Activated CD4-positive, alpha-beta T cell treated with anti-CD3 and anti-CD28 coated beads, Interleukin-2, amount 50 U/mL, for 16 hours (primary cell): ENCODE data around the gene PANX2.

Source experiments
- DNase-seq: peaks from one replicate; pipeline ENCODE4 v3.0.0-alpha.2; 2020

PANX2 gene

DNA sequence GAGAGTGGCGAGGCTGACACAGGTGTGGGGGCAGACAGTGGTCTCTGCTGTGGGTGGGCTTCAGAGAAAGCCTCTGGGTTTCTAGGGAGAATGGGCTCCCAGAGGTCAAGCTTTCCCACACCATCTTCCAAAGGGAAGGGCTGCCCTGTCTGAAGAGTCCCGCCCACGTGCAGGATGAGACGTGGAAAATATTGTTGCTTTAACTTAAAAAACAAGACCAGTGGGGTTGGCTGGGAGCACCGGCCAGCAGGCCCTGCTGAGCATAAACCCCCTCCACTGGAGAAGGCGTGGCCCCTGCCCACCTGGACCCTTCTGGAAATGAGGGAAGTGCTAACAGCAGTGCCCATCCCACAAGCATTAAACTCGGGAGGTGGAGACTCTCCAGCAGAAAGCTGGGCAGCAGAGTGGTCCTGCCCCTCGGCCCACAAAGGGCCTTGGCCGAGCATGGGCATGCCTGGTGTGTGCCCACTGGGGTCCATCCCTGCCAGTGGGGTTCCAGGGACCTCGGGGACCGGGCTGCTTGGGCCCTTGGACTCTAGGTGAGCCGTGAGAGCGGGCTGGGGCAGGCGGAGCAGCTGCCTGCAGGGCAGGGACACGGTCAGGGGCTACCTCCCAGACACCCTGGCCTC, 45.6 kb downstream of the PANX2 start:
- no peak for DNase-seq

DNA sequence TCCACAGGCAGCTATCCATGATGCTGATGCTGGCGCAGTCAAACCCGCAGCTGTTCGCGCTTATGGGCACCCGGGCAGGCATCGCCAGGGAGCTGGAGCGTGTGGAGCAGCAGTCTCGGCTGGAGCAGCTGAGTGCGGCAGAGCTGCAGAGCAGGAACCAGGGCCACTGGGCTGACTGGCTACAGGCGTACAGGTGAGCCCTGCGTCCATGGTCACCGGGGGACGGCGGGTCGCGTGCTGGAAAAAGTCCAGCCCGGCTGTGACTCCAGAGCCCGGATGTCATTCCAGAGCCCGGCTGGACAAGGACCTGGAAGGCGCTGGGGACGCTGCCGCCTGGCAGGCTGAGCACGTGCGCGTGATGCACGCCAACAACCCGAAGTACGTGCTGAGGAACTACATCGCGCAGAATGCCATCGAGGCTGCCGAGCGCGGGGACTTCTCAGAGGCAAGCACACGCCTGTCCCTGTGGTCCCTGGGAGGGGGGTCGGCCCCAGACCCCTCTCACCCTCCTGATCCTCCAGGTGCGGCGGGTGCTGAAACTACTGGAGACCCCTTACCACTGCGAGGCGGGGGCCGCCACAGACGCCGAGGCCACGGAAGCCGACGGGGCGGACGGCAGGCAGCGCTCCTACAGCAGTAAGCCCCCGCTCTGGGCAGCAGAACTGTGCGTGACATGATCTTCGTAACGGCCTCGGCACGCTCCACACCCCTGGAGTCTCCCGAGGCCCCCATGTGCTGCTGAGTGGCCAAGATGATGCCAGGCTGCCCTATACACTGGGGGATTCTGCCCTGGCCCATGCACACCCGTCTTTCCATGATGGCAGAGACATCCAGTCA, 46.4 kb downstream of the PANX2 start:
- DNase-seq: no peak

DNA sequence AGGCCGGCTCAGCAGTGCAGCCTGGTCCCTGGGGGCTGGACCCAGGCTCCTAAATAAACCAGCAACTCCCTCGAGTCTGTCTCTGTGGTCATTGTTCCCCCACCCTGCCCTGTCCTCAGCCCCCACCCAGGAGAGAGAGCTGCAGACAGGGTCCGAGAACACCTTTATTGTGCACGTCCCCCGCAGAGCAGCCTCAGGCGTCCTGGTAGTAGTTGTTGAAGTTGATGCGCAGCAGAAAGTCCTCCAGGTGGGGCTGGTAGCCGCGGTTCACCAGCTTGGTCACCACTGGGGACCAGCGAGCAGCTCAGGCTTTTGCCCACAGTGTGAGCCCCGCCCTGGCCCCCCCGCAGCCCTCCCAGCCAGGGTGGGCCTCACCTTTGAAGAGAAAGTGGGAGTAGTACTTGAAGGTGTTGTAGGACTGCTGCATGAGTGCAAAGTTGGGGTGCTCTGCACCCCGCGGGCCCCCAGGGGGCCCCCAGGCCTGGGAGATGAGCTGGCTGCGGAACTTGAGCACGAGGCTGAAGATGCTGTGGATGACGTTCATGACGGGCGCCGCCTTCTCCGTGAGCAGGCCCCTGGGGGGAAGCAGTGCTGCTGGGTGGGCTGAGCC, 47.1 kb downstream of the PANX2 start:
- DNase-seq: no peak

DNA sequence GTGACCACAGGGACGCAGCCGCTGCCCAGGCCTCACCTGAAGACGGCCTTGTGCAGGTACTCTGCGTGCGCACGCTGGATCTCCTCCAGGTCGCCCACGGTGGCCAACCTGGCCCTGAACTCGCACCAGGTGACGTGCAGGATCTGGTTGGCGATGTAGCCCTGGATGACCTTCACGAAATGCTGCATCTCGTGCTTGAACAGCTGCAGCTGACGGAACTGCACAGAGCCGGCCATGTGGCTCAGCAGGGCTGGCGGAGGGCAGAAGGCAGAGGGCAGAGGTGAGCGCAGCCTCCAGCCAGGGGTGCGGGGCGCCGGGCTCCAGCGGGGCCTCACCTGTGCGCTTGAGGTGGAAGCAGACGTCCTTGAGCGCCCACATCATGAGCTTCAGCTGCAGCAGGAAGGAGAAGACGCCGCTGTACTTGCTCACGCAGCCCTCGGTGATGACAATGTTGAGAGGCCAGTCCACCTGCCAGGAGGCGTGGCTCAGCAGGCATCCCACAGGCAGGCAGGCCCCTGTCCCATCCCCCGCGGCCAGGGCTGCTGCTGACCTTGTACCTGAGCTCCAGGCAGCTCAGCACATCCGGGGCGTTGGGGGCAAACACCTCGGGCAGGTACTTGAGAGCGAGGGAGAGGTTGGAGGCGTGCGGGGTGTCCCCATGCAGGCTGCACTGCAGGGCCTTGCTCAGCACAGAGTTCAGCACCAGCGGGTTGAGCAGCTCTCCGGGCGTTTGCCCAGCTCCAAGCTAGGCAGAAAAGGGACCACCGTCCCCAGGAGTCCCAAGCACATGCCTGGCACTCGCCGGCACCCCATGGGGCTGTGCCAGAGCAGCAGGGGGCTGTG, 47.8 kb downstream of the PANX2 start:
- no peak for DNase-seq

DNA sequence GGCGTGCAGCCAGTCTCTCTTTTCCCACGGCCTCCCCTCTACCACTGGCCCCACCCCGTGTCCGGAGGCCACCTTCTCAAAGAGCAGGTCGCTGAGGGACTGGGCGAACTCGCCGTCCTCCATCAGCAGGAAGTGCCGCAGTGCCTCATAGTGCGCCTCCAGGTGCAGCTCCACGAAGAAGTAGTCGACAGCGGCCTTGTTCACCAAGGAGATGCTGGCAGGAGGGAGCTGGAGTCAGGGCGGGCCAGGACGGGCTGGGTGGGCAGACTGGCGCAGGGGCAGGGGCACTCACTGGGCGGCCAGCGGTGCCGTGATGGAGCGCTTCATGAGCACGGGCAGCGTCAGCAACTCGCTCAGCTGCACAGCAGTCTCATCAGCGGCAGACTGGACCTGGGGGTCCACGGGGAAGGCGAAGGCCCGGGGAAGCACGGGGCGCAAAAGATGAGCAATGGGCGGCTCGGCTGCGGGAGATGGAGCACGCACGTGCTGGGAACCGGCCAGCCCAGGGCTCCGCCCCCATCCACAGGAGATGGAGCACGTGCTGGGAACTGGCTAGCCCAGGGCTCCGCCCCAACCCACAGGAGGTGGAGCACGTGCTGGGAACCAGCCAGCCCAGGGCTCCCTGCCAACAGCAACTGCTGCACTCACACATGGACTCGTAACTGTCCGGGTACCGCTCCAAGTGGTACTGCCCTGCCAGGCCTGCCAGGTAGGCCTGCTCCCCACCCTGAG, 48.6 kb downstream of the PANX2 start:
- DNase-seq: no peak

DNA sequence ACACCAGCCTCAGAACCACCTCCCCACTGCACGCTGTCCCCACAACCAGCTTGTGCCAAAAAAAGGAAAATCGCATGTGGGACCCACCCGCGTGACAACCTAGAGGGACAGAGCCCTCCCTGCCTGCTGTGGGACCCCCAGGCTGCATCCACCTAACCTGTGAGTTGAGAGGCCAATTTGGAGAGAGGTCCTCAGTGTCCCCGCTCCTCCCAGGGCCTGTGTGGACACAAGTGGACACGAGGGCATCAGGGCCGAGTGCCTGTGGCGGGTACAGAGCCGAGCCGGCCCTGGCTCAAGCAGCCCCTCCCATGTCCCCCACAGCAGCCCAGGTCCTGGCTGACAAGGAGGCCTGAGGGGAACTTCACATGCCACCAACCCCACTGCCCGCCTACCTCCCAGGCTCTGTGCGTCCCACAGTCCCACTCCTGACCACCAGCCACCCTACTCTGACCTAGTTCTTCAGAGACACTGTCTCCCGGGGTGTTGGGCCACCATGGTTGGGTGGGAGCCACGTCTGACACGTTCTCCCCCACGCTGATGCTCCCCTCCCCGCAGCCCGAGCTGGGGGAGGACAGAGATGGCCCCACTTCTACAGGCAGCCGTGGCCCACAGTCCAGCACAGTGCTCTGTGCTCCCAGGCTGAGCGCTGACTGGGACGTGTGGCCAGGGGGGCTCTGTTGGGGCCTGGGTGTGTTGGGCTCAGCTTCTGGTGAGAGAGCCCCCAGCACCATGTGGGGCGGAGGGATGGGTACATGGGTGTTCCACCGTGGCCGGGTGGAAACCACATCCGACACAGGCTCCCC, 49.5 kb downstream of the PANX2 start:
- no peak for DNase-seq

DNA sequence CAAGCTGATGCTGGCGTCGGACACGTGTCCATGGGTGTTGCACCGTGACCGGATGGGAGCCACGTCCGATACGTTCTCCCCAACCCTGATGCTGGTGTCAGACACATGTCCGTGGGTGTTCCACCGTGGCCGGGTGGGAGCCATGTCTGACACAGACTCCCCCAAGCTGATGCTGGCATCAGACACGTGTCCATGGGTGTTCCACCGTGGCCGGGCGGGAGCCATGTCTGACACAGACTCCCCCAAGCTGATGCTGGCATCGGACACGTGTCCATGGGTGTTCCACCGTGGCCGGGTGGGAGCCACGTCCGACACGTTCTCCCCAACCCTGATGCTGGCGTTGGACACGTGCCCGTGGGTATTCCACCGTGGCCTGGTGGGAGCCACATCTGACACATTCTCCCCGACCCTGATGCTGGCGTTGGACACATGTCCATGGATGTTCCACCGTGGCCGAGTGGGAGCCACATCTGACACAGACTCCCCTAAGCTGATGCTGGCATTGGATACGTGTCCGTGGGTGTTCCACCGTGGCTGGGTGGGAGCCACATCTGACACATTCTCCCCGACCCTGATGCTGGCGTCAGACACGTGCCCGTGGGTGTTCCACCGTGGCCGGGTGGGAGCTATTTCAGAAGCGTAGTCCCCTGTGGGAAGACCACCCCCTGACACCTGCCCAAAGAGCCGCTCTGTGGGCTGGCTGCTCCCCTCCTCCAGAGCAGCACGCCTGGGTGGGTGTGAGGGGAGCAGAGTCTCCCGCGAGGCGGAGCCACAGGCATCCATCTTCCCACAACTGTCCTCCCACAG, 50.3 kb downstream of the PANX2 start:
- DNase-seq: no peak

DNA sequence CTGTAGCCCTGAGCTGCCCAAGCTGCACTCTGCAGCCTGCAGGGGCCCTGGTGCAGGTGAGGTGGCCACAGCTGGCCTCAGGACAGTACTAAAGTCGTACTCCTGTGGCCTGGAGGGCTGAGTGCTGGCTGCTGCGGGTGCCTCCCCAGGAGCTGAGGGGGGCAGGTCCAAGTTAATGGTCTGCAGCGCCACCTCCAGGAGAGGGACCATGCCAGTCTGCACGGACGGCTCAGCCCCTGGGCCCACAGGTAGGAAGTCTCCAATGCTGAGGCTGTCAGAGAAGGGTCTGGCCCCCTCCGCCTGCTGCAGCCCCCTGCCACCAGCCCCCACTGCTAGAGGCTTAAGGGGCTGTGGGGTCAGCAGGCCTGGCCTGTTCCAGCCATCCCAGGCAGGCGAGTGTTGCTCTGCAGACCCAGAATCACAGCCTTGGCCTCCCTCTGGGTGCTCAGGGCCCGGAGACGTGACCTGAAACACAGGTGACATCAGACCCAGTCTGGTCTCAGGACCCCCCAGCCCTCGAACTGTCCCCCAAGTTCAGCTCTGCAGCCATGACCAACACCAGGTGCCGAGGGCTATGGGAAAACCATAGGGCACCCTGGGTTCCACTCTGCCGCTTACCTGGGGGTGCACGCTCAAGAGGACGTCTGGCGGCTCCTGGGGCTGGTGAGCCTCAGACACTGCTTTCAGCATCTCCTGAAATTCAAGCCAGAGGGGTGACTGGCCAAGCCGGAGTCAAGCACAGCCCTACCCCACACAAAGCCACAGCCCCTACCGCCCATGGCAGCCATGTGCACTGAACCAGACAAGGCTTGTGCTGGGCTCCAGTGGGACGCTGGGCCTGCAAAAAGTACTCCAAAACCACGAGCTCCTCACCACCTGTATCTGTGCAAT, 51.1 kb downstream of the PANX2 start:
- no peak for DNase-seq

DNA sequence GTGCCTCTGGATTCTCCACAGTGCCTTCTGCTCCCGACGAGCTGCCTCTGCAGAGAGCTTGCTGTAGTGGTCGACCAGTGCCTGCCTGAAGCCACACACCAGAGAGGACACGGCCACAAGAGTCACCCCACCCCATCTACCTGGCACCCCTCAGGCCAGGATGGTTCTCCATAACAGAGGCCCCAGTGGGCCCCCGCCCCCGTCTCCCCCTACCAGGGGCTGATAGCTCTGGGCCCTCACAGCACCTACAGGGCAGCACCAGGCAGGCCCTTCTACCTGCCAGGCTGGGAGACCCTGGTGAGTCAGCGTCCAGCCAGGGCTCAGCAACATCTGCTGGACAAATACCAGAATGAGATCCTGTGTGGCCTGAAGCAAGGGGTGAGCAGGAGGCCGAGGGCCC, 52.0 kb downstream of the PANX2 start:
- no peak for DNase-seq

DNA sequence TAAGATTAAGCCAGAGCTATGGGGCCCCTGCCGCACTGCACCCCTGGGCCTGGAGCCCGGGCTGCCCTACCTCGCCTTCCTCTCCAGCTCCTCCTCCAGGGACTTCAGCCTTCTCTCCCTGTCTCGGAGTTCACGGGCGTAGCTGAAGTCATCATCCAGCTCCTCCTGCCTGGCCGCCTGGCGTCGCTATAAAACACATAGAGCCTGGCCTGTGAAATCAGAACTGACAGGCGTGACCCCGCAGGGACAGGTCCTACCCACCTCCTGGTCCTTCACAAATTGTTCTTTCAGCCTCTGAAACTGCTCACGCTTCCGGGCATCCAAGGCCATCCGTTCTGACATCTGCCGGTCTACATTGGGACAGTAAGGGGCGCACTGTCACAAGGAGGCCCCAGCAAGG, 53.5 kb downstream of the PANX2 start:
- DNase-seq: no peak

DNA sequence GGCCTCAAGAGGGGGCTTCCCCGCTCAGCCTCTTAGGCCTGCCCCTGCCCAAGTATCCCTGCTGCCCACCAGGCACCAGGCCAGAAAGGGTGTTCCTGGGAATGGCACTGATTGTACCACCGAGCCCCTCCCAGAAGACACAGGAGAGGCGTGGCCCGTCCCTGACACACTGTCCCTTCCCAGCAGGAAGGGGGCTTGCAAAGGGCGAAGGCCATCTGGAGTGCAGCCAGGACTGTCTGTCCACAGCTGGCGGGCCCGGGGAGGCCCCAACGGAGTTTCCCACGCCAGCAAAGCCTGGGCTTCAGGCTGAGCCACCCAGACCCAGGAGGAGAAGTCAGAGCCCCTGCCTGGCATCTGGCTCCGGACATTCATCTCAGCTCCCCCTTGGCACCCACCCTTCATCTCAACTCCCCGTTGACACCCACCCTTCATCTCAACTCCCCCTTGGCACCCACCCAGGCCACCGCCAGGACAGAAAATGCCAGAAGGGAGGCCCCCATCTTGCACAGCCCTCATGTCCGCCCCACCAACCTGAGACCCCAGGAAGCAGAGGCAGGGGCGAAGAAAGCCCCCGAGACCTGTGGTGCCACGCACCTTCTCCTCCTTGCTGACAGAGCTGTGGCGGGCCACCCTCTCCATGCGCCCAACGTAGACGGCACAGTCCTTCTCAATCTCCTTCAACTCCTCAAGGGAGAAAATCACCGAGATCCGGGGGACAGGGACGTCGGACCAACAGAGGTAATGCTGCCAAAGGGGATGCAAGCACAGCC, 54.9 kb downstream of the PANX2 start:
- DNase-seq: no peak

DNA sequence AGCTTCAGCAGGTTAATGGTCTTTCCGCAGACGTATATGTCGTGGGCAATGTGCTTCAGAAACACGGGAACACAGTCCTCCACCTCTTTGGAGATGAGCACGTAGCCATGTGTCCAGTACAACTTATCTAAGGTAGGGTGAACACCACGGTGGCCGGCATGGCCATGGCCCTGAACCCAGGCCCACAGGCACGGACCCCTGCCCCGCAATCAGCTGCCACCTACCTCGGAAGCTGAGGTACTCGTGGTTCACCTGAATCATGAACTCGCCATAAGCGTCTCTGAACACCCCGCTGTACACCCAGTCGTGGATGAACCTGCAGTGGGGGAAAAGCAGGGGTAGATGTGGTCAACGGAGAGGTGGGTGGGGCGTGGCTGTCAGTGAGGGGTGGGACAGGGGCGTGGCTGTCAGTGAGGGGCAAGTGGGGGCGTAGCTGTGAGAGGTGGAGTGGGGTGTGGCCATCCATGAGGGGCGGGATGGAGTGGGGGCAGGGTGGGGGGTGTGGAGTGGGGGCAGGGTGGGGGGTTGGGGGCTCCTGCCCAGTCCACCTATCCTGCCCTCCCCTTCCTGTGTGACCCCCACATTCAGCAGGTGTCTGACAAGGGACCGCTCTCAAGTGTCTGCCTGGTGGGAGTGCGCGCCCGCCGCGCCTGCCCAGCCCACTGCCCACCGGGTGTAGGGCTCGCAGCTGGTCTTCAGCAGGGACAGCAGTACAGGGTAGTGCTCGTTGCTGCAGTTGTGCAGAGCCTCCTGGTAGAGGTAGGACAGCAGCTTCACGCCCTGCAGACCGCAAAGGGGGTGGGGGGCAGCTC, 55.7 kb downstream of the PANX2 start:
- DNase-seq: no peak

DNA sequence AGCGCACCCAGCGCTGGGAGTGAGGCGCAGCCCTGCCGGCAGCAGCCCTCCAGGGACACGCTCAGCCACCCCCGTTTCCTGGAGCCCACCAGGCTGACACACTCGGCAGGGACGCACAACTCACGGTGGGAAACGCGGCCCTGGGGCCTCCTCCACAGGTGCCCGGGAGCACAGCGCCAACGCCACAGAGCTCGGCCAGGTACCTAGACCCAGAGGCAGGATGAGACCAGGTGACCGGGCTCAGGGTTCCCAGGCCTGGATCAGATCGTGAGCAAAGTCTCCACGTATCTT, 56.3 kb downstream of the PANX2 start:
- DNase-seq: no peak

DNA sequence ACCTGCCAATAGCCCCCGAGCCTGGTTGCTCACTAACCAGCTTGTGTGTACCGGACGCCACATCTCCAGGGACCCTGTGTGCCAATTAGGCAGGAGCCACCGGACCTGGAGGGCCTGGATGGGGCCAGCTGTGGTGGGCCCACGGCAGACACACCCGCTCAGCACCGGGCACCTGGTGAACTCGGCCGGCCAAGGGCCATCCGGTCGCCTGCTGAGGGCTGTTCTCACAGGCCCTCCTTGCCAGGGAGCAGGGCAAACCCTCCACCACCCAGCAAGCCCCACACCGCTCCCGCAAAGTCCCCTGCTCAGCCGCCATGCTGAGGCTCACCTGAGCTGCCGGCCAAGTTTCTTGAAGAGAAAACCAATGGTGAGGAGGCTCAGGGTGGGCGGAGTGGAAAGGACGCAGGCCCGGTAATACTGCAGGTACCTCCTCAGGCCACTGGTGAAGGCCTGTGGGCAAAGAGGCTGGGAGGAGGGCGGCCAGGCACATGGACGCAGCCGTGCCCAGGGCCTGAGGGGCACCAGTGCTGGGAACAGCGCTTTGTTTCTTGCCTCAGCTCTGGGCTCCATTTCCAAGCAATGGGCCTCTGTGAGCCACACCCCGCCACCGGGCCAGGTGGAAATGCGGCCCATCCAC, 57.2 kb downstream of the PANX2 start:
- no peak for DNase-seq

DNA sequence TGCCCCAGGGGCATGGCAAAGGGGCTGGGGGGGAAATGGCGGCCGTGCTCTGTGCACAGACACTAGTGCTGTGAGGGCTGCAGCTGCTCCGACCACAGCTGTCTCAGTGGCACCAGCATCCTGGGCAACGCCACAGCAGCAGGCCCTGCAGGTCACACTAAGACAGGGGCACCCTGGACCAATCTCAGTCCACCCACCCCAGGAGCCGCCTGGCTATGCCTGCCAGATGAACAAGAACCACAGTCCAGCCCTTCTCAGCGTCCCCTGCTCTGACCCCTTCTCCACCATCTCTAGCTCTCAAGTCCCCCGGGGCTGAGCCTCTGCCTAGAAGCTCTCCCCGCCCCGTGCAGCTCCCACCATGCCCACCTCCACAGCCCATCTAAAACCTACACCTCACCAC, 57.8 kb downstream of the PANX2 start:
- DNase-seq: no peak

DNA sequence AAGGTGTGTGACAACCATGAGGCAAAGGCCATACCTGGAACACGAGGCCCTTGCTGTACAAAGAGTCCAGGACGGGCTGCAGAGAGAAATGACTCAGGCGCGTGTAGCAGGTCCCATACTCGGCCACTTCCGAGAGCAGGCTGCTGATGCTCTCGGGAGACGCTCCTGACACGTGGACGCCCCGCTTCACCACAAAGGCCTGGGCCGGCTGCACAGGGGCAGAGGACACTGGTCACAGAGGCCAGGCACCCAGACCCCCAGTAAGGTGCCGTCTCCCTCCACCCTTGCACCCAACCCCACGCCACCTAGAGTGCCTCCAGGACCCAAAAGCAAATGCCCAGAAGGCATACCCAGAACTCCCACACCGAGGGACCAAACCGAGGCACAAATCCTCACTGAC, 58.8 kb downstream of the PANX2 start:
- no peak for DNase-seq
